ENCODE data around the gene KRTAP4-11.
"Not testable (repeated sequence)": the region's sequence is repeated elsewhere in the genome, so short reads cannot be mapped to it uniquely, and the experiment has no call there.

DNA sequence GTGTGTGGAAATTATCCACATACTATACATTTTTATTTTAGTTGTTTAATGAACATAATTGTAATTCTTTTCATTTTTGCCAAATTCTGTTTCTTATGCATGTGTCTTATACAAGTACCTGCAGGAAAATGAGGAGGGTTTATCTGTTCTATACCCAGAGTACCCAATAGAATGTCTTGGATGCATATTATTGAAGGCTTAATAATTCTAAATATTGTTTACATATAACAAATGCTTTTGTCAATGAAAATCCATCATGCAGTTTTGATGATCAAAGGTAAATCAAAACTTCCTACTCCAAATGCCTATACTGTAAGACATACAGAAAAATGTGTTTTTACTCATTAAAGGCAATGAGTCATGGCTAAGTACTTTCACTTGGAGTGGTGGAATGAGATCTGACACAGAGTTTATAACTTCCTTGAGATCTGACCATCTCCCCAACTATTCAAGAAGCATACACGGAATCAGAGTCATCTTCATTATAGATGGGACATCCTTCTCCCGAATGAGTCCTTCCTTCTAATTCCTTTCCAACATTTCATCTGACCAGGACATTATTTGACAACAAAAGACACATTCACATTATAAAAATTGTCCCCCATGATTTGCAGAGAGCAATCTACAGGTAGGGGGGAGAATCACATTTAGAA lies 13.7 kb downstream of the KRTAP4-11 start:
- TF ChIP-seq, protein P1, sequence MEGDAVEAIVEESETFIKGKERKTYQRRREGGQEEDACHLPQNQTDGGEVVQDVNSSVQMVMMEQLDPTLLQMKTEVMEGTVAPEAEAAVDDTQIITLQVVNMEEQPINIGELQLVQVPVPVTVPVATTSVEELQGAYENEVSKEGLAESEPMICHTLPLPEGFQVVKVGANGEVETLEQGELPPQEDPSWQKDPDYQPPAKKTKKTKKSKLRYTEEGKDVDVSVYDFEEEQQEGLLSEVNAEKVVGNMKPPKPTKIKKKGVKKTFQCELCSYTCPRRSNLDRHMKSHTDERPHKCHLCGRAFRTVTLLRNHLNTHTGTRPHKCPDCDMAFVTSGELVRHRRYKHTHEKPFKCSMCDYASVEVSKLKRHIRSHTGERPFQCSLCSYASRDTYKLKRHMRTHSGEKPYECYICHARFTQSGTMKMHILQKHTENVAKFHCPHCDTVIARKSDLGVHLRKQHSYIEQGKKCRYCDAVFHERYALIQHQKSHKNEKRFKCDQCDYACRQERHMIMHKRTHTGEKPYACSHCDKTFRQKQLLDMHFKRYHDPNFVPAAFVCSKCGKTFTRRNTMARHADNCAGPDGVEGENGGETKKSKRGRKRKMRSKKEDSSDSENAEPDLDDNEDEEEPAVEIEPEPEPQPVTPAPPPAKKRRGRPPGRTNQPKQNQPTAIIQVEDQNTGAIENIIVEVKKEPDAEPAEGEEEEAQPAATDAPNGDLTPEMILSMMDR (conservative IDR thresholded peaks at IDR 0.05; ENCODE audit: low read depth, low read length): not testable (repeated sequence)
- TF ChIP-seq EZH2 (IDR thresholded peaks at IDR 0.05; ENCODE audit: borderline replicate concordance, low read depth, low read length, poor library complexity, severe bottlenecking): not testable (repeated sequence)
